GM18526 (cell line): Measurements from ENCODE around the gene ZNF837.
A peak's percentile ranks its signal among the peaks of the same experiment; 100 is the strongest.

ENCODE experiments used
- POLR2A ChIP-seq: IDR thresholded peaks from 3 replicates; pipeline ENCODE4 v1.6.1; 2011; ENCODE audit not compliant: insufficient read length; ENCODE audit errors: extremely low read depth

ZNF837 gene

DNA sequence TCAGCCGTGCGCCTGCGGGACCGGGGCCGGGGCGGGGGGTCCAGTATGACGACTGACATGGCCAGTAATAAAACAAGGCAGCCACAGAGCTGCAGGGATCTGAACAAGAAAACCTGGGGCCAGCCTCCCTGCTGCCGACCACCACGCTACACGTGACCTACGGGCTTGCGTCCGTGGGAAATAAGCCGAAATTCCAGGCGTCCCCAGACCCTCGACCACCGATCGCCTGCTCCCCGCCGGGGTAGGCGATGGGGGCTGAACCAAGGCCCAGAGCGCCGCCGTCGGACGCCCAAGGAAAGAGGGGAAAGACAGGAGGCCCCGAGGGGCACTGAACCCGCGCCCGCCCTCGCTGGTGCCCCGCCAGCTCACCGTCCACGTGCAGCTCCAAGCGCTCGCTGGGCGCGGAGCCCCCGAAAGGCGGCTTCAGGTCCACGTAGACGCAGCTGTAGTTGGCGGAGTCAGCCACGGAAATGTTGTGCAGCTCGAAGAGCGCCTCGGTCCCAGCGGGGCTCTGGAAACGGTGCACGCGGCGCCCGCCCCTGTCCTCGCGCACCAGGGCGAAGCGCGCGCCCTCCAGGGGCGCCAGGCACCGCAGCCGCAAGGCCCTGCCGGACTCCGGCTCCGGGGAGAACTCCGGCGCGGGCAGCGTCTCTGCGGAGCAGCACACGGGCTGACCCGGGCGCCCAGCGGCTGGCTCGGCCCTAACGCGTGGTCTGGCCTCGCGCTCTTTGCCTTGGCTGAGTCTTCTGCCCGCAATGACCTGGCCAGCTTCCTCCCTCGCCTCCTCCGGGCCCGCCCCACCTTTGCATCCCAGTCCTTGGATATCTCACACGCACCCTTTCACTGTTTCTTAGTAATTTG lies 30.6 kb downstream of the ZNF837 start:
- no peak for TF ChIP-seq POLR2A

DNA sequence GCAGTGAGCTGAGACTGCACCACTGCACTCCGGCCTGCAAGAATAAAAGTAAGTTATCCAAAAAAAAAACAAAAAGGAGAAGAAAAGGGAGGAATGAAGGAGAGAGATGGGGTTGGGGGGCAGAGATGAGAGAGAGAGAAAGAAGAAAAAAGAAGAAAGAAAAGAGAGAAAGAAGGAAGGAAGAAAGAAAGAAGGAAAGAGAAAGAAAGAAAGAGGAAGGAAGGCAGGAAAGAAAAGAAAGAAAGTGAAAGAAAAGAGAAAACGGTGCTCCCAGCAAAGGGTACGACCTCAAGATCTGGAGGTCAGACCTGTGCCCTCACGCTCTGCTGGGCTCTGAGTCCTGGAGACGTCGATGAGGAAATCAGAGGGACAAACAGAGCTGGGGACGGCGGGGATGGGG lies 31.2 kb downstream of the ZNF837 start:
- no peak for TF ChIP-seq POLR2A

DNA sequence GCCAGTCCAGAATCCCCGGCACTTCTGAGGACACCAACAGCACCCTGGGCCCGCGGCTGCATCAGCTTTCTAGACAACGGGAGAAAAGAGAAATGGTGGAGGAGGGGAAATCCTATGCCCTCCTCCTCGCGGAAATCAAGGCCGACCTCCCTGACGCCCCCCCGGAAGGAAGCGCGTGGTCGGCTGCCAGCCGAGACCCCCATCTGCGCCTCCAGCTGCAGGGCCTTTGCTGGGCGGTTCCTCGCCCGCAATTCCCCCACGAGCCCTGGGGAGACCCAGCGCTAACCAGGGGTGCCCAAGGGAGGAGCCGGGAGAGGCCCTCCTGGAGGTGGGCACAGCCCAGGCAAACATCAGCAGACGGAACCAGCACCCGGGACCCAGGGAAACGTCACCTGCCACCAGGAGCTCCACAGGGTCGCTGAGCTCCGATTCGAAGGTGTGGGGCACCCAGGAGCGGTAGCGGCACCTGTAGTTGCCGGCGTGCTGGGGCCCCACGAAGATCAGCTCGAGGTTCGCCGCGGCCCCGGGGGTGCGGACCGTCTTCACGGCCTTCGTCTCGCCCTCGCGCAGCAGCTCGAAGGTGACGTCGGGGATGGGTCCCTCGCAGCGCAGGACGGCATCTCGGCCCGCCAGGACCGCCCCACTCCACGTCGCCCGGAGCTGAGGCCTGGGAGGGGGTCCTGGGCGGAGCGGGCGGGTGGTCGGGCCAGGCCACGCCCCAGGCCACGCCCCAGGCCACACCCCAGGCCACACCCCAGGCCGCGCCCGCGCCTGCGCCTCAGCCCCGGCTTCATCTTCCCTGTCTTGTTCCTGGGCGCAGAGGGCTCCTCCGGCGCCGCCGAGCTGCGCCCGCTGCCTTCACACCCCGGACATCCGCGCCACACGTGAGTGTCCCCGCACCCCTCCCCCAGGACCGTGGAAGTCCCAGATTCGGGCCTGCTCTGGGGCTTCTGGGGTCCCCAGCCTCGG lies 33.6 kb downstream of the ZNF837 start:
- TF ChIP-seq POLR2A, result peak; percentile 68

DNA sequence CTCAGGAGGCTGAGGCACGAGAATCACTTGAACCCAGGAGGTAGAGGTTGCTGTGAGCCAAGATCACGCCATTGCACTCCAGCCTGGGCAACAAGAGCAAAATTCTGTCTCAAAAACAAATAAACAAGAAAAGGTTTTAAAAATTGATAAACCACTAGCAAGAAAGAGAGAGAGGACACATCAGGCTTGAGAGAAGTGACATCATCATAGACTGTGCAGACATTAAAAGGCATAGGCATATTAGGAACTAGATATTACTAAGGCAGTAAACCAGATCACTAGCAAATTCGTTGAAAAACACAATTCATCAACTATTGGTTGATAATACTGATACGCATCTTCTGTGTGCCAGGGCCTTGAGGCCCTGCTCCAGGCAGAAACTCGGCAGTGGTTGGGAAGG lies 35.3 kb downstream of the ZNF837 start:
- no peak for TF ChIP-seq POLR2A

DNA sequence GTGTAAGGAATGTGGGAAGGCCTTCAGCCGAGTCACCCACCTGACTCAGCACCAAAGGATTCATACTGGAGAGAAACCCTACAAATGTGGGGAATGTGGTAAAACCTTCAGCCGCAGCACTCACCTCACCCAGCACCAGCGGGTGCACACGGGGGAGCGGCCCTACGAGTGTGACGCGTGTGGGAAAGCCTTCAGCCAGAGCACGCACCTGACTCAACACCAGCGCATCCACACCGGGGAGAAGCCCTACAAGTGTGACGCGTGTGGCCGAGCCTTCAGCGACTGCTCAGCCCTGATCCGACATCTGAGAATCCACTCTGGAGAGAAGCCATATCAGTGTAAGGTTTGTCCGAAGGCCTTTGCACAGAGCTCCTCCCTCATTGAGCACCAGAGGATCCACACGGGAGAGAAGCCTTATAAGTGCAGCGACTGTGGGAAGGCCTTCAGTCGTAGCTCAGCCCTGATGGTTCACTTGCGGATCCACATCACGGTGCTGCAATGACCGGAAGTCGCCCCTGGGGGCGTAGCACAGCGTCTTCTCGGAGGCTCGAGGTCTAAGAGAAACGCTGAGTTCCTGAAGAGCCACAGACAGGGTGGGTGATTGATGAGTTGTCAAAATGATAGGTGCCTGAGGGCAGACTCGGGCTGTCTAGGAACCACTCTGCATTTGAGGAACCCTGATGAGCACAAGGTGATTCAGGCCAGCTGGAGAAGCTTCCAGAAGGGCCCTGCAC lies 41.8 kb downstream of the ZNF837 start:
- no peak for TF ChIP-seq POLR2A

DNA sequence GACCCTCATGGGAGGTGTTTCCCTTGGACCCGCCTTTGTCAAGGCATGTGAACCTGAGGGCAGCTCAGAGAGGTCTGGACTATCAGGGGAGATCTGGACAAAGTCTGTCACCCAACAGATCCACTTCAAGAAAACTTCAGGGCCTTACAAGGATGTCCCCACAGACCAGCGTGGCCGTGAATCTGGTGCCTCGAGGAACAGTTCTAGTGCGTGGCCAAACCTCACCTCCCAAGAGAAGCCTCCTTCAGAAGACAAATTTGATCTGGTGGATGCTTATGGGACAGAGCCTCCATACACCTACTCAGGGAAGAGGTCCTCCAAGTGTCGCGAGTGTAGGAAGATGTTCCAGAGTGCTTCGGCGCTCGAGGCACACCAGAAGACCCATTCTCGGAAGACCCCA lies 42.5 kb downstream of the ZNF837 start:
- TF ChIP-seq POLR2A, result no peak

DNA sequence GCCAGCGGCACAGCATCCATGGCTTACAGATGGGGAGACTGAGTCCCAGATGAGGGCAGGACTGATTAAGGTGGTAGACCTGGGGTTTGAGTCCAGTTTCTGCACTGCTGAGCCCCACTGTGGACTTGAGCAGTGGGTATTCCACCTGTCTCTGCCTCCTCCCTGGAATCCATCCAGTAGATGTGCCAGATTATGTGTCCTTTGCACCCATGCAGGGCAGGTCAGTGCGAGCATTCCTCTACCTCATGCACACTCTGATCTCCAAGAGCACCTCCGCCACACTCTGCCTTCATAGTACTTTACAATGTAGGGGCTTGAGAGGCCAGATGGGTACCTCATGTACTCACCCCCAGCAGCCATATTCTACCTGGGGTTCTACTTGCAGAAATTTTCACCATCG lies 44.0 kb downstream of the ZNF837 start:
- TF ChIP-seq POLR2A, result no peak

DNA sequence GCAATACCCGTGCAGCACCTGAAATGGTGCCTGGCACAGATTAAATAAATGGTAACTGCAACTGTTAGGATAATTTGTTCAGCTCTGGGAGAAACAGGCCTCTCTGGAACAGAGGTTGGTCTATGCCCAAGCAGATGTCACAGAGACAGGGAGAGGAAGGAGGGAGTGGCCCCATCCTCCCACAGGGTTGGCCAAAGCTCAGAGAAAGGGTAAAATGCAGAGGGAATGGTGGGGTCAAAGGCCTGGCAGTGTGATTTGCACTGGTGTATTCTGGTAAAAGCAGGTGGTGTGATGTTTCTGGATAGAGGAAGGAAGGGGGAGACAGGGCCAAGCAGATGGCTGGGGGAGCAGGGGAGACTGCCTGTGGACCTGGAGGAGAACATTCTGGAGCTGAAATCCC lies 44.6 kb downstream of the ZNF837 start:
- TF ChIP-seq POLR2A, result no peak

DNA sequence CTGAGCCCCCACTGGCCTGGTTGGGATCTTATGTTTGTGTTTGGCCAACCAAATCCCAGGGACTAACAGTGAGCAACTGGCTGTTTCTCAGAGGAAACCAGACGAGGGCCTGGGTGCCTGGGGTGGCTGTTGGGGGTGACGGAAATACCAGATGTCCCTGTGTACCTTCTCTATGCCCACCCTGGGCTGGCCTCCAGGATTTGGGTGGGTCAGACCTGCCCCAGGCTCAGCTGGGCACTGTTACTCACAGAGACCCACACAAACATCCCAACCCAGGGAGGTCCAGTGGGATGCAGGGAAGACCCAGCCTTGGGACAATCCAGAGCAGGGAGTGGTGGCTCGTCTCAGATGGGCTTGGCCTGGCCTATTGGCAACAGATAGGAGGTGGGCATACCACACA lies 45.2 kb downstream of the ZNF837 start:
- TF ChIP-seq POLR2A, result no peak

DNA sequence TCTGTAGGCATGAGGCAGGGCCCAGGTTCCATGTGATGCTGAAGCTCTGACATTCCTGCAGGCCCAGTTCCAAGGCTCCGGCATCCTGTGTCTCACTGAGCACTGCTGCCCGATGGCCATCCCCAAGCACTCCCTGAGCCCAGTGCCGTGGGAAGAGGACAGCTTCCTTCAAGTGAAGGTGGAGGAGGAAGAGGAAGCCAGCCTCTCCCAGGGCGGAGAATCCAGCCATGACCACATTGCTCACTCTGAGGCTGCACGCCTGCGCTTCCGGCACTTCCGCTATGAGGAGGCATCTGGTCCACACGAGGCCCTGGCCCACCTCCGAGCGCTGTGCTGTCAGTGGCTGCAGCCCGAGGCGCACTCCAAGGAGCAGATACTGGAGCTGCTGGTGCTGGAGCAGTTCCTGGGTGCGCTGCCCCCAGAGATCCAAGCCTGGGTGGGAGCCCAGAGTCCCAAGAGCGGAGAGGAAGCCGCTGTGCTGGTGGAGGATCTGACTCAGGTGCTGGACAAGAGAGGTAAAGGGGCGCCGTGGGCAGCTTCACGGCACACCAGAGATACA lies 46.1 kb downstream of the ZNF837 start:
- no peak for TF ChIP-seq POLR2A

DNA sequence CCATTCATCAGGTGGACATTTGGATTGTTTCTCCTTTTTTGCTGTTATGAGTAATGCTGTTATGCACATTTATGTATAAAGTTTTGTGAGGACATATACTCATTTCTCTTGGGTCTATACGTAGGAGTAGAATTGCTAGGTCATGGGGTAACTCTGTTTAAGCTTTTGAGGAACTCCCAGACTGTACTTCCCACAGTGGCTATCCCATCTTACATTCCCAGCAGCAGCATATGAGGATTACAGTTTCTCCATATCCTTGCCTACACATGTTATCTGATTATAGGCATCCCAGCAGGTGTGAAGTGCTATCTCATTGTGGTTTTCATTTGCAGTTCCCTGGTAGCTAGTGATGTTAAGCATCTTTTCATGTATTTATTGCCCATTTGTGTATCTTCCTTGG lies 48.1 kb downstream of the ZNF837 start:
- no peak for TF ChIP-seq POLR2A

DNA sequence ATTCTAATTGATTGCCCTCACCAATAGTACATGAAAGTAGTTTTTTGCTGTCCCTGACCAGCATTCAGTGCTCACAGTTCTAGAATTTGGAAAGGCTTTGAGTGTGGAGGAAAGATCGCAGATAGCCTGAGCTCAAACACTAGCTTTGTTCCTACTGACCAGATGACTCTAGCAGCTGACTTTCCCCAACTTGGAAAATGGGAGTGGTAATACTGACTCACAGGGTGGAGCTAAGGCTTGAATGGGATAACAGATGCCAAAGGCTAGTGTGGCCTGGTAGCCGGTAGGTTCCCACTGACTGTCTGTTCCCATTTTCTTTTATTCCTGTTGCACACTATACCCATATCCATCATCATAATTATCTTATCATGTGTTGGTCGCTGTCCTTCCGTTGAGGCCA lies 50.4 kb downstream of the ZNF837 start:
- TF ChIP-seq POLR2A, result no peak

DNA sequence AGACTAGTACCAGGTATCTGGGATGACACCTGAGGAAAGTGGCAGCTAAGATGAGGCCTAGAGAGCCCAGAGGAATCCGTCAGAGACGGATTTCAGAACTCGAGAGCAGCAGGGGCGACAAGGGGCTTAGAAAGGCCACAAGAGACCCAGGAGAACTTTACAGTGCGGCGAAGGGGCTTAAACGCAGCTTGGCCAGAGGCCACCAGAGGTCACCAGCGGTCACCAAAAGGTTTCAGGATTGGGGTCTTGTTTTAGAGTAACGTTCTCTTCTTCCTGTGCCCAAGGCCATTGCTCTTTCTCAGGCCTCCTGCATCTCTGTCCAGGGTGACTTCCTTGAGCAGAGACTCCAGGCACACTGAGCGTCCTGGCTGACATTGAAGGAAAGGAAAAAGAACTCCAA lies 51.8 kb downstream of the ZNF837 start:
- no peak for TF ChIP-seq POLR2A

DNA sequence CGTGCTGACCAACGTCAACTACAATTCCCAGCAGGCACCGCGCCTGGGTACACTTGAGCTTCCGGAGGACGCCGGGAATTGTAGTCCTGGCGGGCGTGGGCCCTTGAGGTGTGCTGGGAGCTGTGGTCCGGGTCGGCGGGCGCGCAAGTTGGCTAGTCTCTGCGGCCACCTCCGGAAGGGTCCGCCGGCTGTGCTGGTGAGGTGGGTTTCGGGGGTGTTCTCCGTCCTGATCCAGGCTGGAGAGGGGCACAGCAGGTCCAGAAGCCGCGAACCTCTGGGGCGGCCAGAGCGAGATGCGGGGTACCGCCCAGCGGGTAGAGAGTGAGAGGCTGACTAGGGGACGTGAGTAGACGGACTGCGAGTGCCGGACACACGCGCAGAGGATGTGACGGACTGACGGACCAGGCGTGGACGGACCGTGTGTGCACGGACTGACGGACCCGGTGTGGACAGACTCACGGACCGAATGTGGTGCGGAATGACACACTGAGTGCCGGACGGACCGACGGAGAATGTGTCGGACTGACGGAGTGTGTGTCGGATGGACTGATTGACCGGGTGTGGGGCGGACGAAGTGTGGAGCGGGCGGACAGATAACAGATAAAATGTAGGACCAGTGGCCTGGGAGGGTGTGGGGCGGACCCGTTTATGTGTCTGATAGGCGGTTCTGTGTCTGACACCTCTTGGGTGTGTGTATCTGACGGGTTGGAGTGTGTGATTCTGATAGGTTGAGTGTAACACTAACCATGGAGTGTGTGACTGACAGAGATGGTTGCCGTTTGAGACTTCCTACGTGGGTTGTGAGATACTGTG lies 53.7 kb downstream of the ZNF837 start, which contains the start of gene ZSCAN22:
ZSCAN22 (plus strand) TSS at position 81 of the 813 bp plus-strand sequence. CDS start 7,809 bp downstream, outside the sequence.
- TF ChIP-seq POLR2A, result no peak
